Activated T-cell treated with anti-CD3 and anti-CD28 coated beads for 24 hours (primary cell): ENCODE data around the gene KIAA1328.
A peak's percentile ranks its signal among the peaks of the same experiment; 100 is the strongest.
"Not testable (repeated sequence)": the region's sequence is repeated elsewhere in the genome, so short reads cannot be mapped to it uniquely, and the experiment has no call there.

Source experiments
- DNase-seq: peaks from one replicate; pipeline ENCODE4 v3.0.0-alpha.2; 2020; ENCODE audit warnings: low read depth

Gene KIAA1328

DNA sequence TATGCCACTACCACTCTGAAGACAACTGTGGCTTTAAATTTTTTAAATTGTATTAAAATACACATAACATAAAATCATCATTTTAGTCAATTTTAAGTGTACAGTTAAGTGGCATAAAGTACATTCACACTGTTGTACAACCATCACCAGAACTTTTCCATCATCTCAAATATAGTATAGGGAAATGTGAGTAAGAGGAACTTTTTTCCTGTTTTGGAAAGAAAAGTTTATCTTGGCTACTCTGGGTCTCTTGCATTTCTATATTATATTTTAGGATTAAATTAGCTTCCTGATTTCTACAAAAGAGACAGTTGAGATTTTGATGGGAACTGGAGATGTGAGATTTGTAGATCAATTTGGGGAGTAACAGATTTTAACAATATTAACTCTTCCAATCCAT lies 3.4 kb upstream of the KIAA1328 start:
- DNase-seq, result no peak

DNA sequence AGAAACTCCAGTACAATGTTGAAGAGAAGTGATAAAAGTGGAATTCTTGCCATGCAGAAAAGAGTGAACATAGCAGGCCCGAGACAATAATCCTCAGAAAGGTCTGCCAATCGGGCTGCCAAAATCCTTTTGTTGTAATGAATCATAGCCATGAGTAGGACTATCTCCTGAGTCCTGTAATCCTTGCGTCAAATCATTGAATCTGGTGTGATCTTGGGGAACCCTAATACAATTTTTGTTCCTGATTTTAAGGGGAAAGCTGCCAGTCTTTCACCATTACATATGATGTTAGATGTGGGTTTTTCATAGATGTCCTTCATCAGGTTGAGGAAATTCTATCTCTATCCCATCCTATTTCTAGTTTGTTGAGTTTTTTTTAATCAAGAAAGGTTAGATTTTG lies 2.4 kb upstream of the KIAA1328 start:
- DNase-seq, result no peak

DNA sequence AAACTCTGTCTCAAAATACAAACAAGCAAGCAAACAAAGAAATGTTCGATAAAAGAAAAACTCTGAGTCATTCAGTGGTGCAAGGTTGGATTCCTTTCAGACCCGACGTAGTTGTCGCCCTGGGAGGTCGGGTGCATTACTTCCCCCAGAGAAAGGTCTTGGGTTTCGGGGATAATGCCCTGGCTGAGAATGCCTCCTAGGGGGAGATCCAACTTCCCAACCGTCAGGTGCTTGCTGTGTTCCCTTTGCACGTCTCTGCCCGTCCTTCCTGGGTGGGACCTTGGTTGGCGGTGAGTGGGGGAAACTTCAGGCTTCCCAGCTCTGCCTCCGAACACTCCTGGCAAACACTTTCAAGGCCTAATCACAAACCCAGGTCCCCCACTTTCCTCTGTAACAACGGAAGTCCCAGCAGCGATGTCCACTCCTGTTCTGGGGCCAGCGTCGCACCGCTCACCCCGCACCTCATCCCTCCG lies 734 bp upstream of the KIAA1328 start:
- DNase-seq, result peak; percentile 9

GRCh38 chr18:36829362-36830157 lies 633 bp downstream of the KIAA1328 start:
- peak; percentile 9 for DNase-seq

- no peak for DNase-seq
Observed at GRCh38 chr18:36830158-36830495, 1.2 kb downstream of the KIAA1328 start.

DNA sequence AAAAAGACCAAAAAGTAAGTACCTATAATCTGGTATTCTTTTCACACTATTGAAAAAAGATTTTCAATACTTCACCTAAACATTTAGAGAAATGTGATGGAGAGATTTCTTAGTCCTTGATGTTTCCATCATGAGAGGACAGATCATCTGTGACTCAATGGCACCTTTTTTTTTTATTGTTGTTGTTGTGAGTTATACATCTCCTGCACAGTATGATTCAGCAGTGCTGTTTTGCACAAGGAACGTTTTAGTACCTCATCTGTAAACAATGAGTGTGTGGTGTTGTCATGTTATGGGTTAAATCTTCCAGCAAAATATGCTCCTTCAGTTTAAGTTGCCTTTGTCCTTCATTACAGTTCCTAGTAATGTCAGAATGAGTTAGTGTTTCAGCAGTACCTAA lies 2.2 kb downstream of the KIAA1328 start:
- DNase-seq, result no peak

DNA sequence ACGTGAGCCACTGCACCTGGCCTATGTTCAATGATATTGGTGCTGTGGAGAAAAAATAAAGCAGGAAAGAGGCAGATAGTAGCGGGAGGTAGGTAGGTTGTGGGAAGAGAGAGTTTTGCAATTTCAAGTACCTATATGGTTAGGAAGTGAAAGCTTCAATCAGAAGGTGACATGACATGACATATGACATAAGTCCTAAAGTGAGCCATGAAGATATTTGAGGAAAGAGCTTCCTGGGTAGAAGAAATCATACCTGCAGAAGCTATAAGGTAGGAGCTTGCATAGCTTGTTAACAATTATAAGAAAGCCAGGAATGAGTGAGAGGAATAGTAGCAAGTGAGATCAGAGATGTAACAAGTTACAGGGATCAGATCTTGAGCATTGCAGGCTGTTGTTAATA lies 4.2 kb downstream of the KIAA1328 start:
- DNase-seq, result no peak

- DNase-seq, result no peak
Observed at GRCh38 chr18:36835927-36836326, 7.0 kb downstream of the KIAA1328 start.

GRCh38 chr18:36839835-36840234 lies 10.9 kb downstream of the KIAA1328 start:
- no peak for DNase-seq

- DNase-seq, result no peak
Observed at GRCh38 chr18:36843199-36843598, 14.3 kb downstream of the KIAA1328 start.

GRCh38 chr18:36843784-36844183 lies 14.9 kb downstream of the KIAA1328 start:
- no peak for DNase-seq

GRCh38 chr18:36848609-36849008 lies 19.7 kb downstream of the KIAA1328 start:
- no peak for DNase-seq

DNA sequence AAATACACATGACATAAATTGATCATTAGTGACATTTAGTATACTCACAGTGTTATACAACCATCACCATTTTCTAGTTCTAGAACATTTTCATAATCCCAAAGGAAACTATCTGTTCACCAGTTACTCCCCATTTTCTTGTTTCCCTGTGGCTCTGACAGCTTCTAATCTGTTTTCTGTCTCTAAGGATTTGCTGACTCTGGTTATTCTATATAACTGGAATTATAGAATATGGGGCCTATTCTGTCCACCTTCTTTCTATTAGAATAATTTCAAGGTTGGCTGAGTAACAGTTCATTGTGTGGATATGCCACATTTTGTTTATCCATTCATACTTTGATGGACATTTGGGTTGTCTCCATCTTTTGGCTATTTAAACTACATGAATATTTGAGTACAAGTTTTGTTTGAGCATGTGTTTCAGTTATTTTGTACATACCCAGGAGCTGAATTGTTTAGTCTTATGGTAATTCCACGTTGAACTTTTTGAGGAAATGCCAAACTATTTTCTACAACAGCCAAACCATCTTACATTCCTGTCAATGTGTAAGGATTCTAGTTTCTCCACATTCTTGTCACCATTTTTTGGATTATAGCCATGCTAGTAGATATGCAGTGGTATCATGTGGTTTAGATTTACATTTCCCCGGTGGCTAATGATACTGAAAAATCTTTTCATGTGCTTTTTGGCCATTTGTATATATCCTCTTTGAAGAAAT lies 20.5 kb downstream of the KIAA1328 start:
- no peak for DNase-seq

GRCh38 chr18:36850527-36851201 lies 21.7 kb downstream of the KIAA1328 start:
- DNase-seq, result no peak

DNA sequence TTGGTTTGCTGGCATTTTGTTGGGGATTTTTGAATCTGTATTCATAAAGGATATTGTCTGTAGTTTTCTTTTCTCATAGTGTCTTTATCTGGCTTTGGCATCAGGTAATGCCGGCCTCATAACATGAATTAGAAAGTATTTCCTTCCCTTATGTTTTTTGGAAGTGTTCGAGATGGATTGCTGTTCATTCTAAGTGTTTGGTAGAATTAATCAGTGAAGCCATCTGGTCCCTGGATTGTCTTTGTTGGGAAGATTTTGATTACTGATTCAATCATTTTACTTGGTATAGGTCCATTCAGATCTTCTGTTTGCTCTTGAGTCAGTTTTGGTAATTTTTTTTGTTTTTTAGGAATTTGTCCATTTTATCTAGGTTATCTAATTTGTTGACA lies 22.3 kb downstream of the KIAA1328 start:
- DNase-seq, result no peak

- no peak for DNase-seq
Observed at GRCh38 chr18:36856815-36857214, 27.9 kb downstream of the KIAA1328 start.

DNA sequence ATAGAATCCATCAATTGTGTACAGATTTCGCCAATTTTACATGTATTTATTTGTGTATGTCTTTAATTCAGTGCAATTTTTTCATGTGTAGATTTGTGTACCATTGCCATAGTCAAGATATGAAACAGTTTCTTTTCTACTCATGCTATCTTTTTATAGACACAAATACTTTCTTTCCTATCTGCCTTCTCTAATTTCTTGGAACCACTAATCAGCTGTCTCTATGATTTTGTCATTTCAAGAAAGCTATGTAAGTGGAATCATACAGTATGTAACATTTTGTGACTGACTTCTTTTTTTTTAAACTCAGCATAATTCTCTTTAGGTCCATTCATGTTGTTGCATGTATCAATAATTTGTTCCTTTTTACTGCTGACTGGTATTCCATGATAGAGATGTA lies 33.3 kb downstream of the KIAA1328 start:
- no peak for DNase-seq

DNA sequence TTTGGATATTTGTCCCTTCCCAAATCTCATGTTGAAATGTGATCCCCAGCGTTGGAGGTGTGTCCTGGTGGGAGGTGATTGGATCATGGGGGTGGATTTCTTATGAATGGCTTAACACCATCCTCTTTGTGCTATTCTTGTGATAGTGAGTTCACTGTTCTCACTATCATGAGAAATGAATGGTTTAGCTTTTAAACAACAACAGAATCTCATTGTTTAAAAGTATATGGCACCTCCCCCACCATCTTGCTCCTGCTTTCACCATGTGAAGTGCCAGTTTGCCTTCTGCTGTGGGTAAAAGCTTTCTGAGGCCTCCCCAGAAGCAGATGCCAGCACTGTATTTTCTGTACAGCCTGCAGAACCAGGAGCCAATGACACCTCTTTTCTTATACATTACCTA lies 38.1 kb downstream of the KIAA1328 start:
- DNase-seq, result no peak

DNA sequence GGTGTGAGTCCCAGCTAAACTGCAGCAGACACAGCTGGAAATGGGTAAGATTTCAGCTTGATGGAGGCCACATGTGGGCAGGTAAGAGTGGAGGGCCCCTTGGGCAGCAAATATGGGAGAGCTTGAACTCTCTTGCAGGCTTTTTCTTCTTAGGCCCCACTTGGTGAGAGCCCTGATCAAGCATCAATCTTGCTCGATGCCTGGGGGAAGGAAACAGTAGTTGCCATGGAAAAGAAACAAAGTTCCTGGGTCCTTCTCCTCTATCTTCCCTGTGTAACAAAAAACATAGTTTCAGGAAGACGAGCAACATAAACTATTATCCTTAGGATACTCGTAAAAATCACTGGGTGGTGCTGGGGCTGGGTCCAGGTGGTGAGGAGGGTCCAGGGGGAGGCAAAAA lies 42.9 kb downstream of the KIAA1328 start:
- DNase-seq, result no peak

DNA sequence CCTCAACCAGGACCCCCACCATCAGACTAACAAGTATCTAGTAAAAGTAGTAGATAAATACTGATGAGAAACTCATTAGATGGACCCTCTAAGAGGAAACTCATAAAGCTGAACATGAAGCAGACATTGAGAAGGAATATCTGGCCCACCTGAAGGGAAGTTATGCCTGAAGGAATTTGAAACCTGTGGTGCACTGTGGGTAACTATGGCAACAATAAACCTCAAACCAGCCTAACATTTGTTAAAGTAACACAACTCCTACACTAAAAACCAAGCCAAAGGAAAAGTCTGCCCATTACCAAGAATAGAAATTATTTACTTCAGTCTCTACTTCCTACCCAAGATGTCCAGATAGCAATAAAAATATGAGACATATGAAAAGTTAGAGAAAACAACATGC lies 43.4 kb downstream of the KIAA1328 start:
- DNase-seq, result no peak

GRCh38 chr18:36873826-36874225 lies 44.9 kb downstream of the KIAA1328 start:
- not testable (repeated sequence) for DNase-seq

DNA sequence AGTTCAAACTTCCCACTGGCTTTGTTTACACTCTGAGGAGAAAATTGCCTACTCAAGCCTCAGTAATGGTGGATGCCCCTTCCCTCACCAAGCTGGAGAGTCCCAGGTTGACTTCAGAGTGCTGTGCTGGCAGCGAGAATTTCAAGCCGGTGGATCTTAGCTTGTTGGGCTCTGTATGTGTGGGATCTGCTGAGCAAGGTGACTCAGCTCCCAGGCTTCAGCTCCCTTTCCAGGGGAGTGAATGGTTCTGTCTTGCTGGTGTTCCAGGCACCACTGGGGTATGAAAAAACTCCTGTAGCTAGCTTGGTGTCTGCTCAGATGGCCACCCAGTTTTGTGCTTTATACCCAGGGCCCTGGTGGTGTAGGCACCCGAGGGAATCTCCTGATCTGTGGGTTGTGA lies 50.9 kb downstream of the KIAA1328 start:
- not testable (repeated sequence) for DNase-seq

- no peak for DNase-seq
Observed at GRCh38 chr18:36885981-36886380, 57.1 kb downstream of the KIAA1328 start.
